ENCODE measurements around the gene XYLT1. TPM values are rescaled to one million over a fixed set of nuclear protein-coding genes. Genes with fewer than 3 reads are reported as not detected.
A peak's percentile ranks its signal among the peaks of the same experiment; 100 is the strongest.

Gene XYLT1
- total RNA-seq, 1 experiment from 2014 or later = 14.5 TPM

DNA sequence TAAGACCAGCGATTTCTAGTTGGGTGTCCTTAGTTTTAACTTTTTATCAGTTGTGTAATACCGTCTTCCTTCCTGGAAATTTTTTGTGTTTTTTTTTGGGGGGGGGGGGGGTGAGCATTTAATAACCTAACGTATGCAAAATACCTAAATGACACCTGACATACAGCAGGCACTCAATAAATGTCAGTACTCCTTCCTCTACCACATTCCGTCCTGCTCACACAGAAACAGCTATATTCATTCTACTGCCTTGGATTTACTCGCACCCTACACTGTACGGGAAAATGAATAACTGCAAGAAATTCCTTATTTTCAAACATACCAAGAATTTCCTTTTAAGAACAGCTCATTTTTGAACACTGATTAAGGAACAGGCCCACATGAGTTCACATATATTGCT lies 5.3 kb downstream of the XYLT1 start:
- Histone ChIP-seq H4K20me1 (ENCODE audit: control insufficient read depth, insufficient read depth, insufficient read length) (no peaks in the 10 kb centered on the region), H4K5ac (ENCODE audit: insufficient read length, low read depth, low read length) (no peak overlapping the region), H3K27me3 (ENCODE audit: insufficient read depth, low read length) (peaks cover 5% of the 10 kb centered on the region; the same call in 1 of the 2 replicates), H2BK5ac (ENCODE audit: insufficient read length, low read length) (no peak overlapping the region), H4K91ac (ENCODE audit: insufficient read length, low read depth, low read length) (no peak overlapping the region), H2BK20ac (ENCODE audit: low read depth, low read length, poor library complexity, severe bottlenecking) (no peak overlapping the region), H3T11ph (ENCODE audit: low read length) (no peak overlapping the region), H3K27ac (ENCODE audit: insufficient read length, low read depth, low read length) (no peak overlapping the region), H3K23me2 (ENCODE audit: insufficient read length, low read depth, low read length, poor library complexity, severe bottlenecking) (peaks cover 4% of the 10 kb centered on the region), H3K23ac (ENCODE audit: insufficient read length, low read depth, low read length) (no peak overlapping the region), H3K56ac (ENCODE audit: insufficient read length, low read depth, low read length) (no peak overlapping the region), H3K4me2 (ENCODE audit: insufficient read depth, insufficient read length, low read length) (no peak overlapping the region), H3K4me1 (ENCODE audit: insufficient read depth, low read length) (peaks cover 20% of the 10 kb centered on the region), H4K8ac (replicated peaks; ENCODE audit: insufficient read length, low read depth, low read length) (no peak overlapping the region), H2BK15ac (ENCODE audit: low read depth, low read length) (no peak overlapping the region), H3K79me1 (ENCODE audit: insufficient read depth, low read depth, low read length, poor library complexity, severe bottlenecking) (peaks cover 6% of the 10 kb centered on the region), H3K9ac (ENCODE audit: extremely low read depth, insufficient read length, low read length) (no peak overlapping the region), H2AFZ (ENCODE audit: low read length) (no peak overlapping the region), H3K9me3 (ENCODE audit: control insufficient read depth, low read depth, low read length) (no peaks in the 10 kb centered on the region), H3K14ac (ENCODE audit: insufficient read depth, low read length) (no peak overlapping the region), H3K18ac (ENCODE audit: insufficient read length, low read depth, low read length) (no peak overlapping the region), H3K79me2 (ENCODE audit: insufficient read depth, low read length) (peaks cover 18% of the 10 kb centered on the region; the same call in 1 of the 2 replicates), H2BK120ac (ENCODE audit: low read depth, low read length, poor library complexity, severe bottlenecking) (no peak overlapping the region), H2AK5ac (ENCODE audit: insufficient read length, low read length) (no peak overlapping the region), H2BK12ac (ENCODE audit: insufficient read length, low read depth, low read length) (no peak overlapping the region), H3K4ac (ENCODE audit: low read depth, low read length) (no peak overlapping the region)
- no peak overlapping the region for H3K4me3 Mint-ChIP-seq
- peaks cover 71 to 72% of the 10 kb centered on the region in 2 experiments for H3K4me1 Mint-ChIP-seq
- TF ChIP-seq, protein P1, sequence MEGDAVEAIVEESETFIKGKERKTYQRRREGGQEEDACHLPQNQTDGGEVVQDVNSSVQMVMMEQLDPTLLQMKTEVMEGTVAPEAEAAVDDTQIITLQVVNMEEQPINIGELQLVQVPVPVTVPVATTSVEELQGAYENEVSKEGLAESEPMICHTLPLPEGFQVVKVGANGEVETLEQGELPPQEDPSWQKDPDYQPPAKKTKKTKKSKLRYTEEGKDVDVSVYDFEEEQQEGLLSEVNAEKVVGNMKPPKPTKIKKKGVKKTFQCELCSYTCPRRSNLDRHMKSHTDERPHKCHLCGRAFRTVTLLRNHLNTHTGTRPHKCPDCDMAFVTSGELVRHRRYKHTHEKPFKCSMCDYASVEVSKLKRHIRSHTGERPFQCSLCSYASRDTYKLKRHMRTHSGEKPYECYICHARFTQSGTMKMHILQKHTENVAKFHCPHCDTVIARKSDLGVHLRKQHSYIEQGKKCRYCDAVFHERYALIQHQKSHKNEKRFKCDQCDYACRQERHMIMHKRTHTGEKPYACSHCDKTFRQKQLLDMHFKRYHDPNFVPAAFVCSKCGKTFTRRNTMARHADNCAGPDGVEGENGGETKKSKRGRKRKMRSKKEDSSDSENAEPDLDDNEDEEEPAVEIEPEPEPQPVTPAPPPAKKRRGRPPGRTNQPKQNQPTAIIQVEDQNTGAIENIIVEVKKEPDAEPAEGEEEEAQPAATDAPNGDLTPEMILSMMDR (conservative IDR thresholded peaks at IDR 0.05) = no peak
- H3K27ac Mint-ChIP-seq = peak overlapping the region in 1 of 3 experiments; percentile 45; a peak in 1 of 7 replicates
- peaks cover 23% of the 10 kb centered on the region for H3K27me3 Mint-ChIP-seq (ENCODE audit: low read depth)
- H3K36me3 Mint-ChIP-seq (ENCODE audit: insufficient read depth in 1 of 3, low read depth in 3 of 3) = peaks cover 3 to 27% (median 21%) of the 10 kb centered on the region in 3 experiments
- H3K9me3 Mint-ChIP-seq = no peaks in the 10 kb centered on the region; a peak in 1 of 5 replicates
- no peak for DNase-seq
- no CpG with 5 or more reads among the region's 6 CpGs for WGBS (ENCODE audit: extremely low coverage, insufficient read length, low lambda C conversion rate)

Measured in H9 (cell line).